Hepatocyte (in vitro differentiated cells): ENCODE data around the gene MRGPRF.

Experiments
- CTCF ChIP-seq: fragments of 200-600 bp; sonication (generic); IDR thresholded peaks from 2 replicates; pipeline ENCODE4 v1.5.1; 2016; ENCODE audit warnings: antibody characterized with exemption, mild to moderate bottlenecking; ENCODE audit not compliant: poor library complexity
- EZH2 ChIP-seq: fragments of 200-600 bp; sonication (generic); IDR thresholded peaks from 2 replicates; pipeline ENCODE4 v1.6.1; 2016; ENCODE audit warnings: antibody characterized with exemption, mild to moderate bottlenecking, borderline replicate concordance

- no peak for TF ChIP-seq CTCF
- no peak for TF ChIP-seq EZH2
Observed at GRCh38 chr11:68955607-68955958, 57.5 kb downstream of the MRGPRF start.
